ENCODE data around the gene ARHGDIG.

DNA sequence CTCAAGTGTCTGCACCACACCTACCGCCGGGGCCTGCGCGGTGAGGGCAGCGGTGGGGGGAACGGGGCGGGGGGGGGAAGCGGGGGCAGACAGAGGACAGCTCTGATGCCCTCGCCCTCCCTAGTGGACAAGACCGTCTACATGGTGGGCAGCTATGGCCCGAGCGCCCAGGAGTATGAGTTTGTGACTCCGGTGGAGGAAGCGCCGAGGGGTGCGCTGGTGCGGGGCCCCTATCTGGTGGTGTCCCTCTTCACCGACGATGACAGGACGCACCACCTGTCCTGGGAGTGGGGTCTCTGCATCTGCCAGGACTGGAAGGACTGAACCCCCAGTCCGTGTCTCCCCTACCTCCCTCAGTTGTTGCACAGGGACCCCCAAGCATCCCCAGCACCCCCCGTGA lies 2.1 kb downstream of the ARHGDIG start:
- TF ChIP-seq CTCF (conservative IDR thresholded peaks at IDR 0.05; ENCODE audit: low read length) (no peak), EZH2phosphoT487 (IDR thresholded peaks at IDR 0.05; ENCODE audit: borderline replicate concordance, low read depth, low read length) (no peak)
